Chondrocyte (in vitro differentiated cells): ENCODE data around the gene CDK2AP2. TPM values are rescaled to one million over a fixed set of nuclear protein-coding genes. Genes with fewer than 3 reads are reported as not detected.

Experiments
- DNase-seq: peaks from one replicate; pipeline ENCODE4 v3.0.0; 2021; ENCODE audit warnings: mixed read lengths, low spot score
- H3K27ac Mint-ChIP-seq: one replicate; pipeline ENCODE4 v1.8.0; 2021; ENCODE audit warnings: mild to moderate bottlenecking, moderate library complexity, mixed read lengths; ENCODE audit not compliant: unreplicated experiment
- H3K27me3 Mint-ChIP-seq: 2 replicates; pipeline ENCODE4 v1.8.0; 2021; ENCODE audit warnings: low read depth, mixed read lengths
- H3K36me3 Mint-ChIP-seq: 2 replicates; pipeline ENCODE4 v1.8.0; 2021; ENCODE audit warnings: low read depth, mixed read lengths
- H3K4me1 Mint-ChIP-seq: 2 replicates; pipeline ENCODE4 v1.8.0; 2021; ENCODE audit warnings: low read depth, mild to moderate bottlenecking, mixed read lengths
- H3K4me3 Mint-ChIP-seq: one replicate; pipeline ENCODE4 v1.8.0; 2021; ENCODE audit warnings: mild to moderate bottlenecking, moderate library complexity, mixed read lengths; ENCODE audit not compliant: unreplicated experiment
- H3K9me3 Mint-ChIP-seq: 2 replicates; pipeline ENCODE4 v1.8.0; 2021; ENCODE audit warnings: low read depth, mixed read lengths
- CTCF ChIP-seq: fragments of 200-600 bp; sonication (generic); IDR thresholded peaks from 2 replicates; pipeline ENCODE4 v1.5.0; 2021; ENCODE audit warnings: antibody characterized with exemption, mild to moderate bottlenecking, moderate library complexity
- total RNA-seq: library from RNA; stranded (reverse); gene quantifications from 3 replicates; pipeline ENCODE4 v1.2.1, GENCODE V29; 2021

The CDK2AP2 gene
- total RNA-seq, 1 donor from 2014 or later: 42.5 TPM

GRCh38 chr11:67534070-67534679 is 26.2 kb upstream of the CDK2AP2 start:
- Mint-ChIP-seq H3K9me3 (peaks cover 9% of the 10 kb centered on the region), H3K27ac (no peak overlapping the region), H3K27me3 (no peaks in the 10 kb centered on the region), H3K4me3 (no peak overlapping the region), H3K4me1 (no peaks in the 10 kb centered on the region), H3K36me3 (no peaks in the 10 kb centered on the region)
- DNase-seq: no peak
- TF ChIP-seq CTCF: no peak

- Mint-ChIP-seq H3K27me3 (peaks cover 2% of the 10 kb centered on the region), H3K36me3 (no peaks in the 10 kb centered on the region), H3K27ac (no peak overlapping the region), H3K4me3 (no peak overlapping the region), H3K4me1 (no peaks in the 10 kb centered on the region), H3K9me3 (peaks cover 9% of the 10 kb centered on the region)
- no peak for DNase-seq
- TF ChIP-seq CTCF: no peak
Observed at GRCh38 chr11:67532889-67533288, 24.9 kb upstream of the CDK2AP2 start.

- H3K4me1 Mint-ChIP-seq: no peaks in the 10 kb centered on the region
- H3K27ac Mint-ChIP-seq: no peak overlapping the region
- DNase-seq: no peak
- peaks cover 6% of the 10 kb centered on the region for H3K27me3 Mint-ChIP-seq
- H3K36me3 Mint-ChIP-seq: no peaks in the 10 kb centered on the region
- peaks cover 9% of the 10 kb centered on the region for H3K9me3 Mint-ChIP-seq
- H3K4me3 Mint-ChIP-seq: no peak overlapping the region
- TF ChIP-seq CTCF: no peak
Observed at GRCh38 chr11:67530282-67530592, 22.3 kb upstream of the CDK2AP2 start.

GRCh38 chr11:67528376-67528775 is 20.4 kb upstream of the CDK2AP2 start:
- no peak overlapping the region for H3K27ac Mint-ChIP-seq

GRCh38 chr11:67525275-67525976 is 17.5 kb upstream of the CDK2AP2 start:
- no peaks in the 10 kb centered on the region for H3K9me3 Mint-ChIP-seq
- no peak for TF ChIP-seq CTCF
- peaks cover 12% of the 10 kb centered on the region for H3K27me3 Mint-ChIP-seq
- no peak overlapping the region for H3K27ac Mint-ChIP-seq
- no peaks in the 10 kb centered on the region for H3K4me1 Mint-ChIP-seq
- H3K4me3 Mint-ChIP-seq: no peak overlapping the region
- H3K36me3 Mint-ChIP-seq: no peaks in the 10 kb centered on the region
- DNase-seq: no peak

More at GRCh38 chr11:67528376-67528775, 20.4 kb upstream of the CDK2AP2 start:
- Mint-ChIP-seq H3K27me3 (peaks cover 12% of the 10 kb centered on the region), H3K36me3 (no peaks in the 10 kb centered on the region), H3K9me3 (no peaks in the 10 kb centered on the region), H3K4me3 (no peak overlapping the region), H3K4me1 (no peaks in the 10 kb centered on the region)
- DNase-seq: no peak
- TF ChIP-seq CTCF: no peak
